Glutamatergic neuron (in vitro differentiated cells): Measurements from ENCODE around the gene GRIK3. TPM values are rescaled to one million over a fixed set of nuclear protein-coding genes. Genes with fewer than 3 reads are reported as not detected.

ENCODE experiments used
- DNase-seq: peaks from one replicate; pipeline ENCODE4 v3.0.0; 2022
- H3K27ac Mint-ChIP-seq: one replicate; pipeline ENCODE4 v1.8.0; 2020; ENCODE audit warnings: mild to moderate bottlenecking, mixed read lengths, inconsistent platforms; ENCODE audit not compliant: unreplicated experiment
- H3K27me3 Mint-ChIP-seq: one replicate; pipeline ENCODE4 v1.8.0; 2020; ENCODE audit warnings: mild to moderate bottlenecking, moderate library complexity, mixed read lengths, inconsistent platforms; ENCODE audit not compliant: unreplicated experiment
- H3K36me3 Mint-ChIP-seq: one replicate; pipeline ENCODE4 v1.8.0; 2020; ENCODE audit warnings: mild to moderate bottlenecking, mixed read lengths, inconsistent platforms; ENCODE audit not compliant: unreplicated experiment
- H3K4me1 Mint-ChIP-seq: one replicate; pipeline ENCODE4 v1.8.0; 2020; ENCODE audit warnings: mild to moderate bottlenecking, low read depth, mixed read lengths, inconsistent platforms; ENCODE audit not compliant: unreplicated experiment
- H3K4me3 Mint-ChIP-seq: one replicate; pipeline ENCODE4 v1.8.0; 2020; ENCODE audit warnings: mild to moderate bottlenecking, mixed read lengths, inconsistent platforms; ENCODE audit not compliant: unreplicated experiment
- H3K9me3 Mint-ChIP-seq: one replicate; pipeline ENCODE4 v1.8.0; 2020; ENCODE audit warnings: mild to moderate bottlenecking, moderate library complexity, mixed read lengths, inconsistent platforms; ENCODE audit not compliant: unreplicated experiment
- CTCF ChIP-seq: fragments of 200-600 bp; sonication (generic); IDR thresholded peaks from one replicate; pipeline ENCODE4 v1.5.0; 2021; ENCODE audit not compliant: partially characterized antibody, unreplicated experiment
- total RNA-seq: library from RNA; stranded (reverse); fragmentation: NEBNext Ultra II Directional; extraction: Animal tissue kit (Norgen Biotek cat#: 25700); gene quantifications from one replicate; pipeline ENCODE4 v1.2.1, GENCODE V29; 2021; ENCODE audit not compliant: unreplicated experiment

Gene GRIK3
- total RNA-seq, 1 donor from 2014 or later, result 60.1 TPM

GRCh38 chr1:37076168-37076567 lies 41.9 kb upstream of the GRIK3 start:
- TF ChIP-seq CTCF, result no peak
- Mint-ChIP-seq H3K4me1 (peaks cover 14% of the 10 kb centered on the region), H3K9me3 (peaks cover 7% of the 10 kb centered on the region), H3K27ac (no peak overlapping the region), H3K4me3 (no peak overlapping the region), H3K36me3 (no peaks in the 10 kb centered on the region), H3K27me3 (peaks cover 6% of the 10 kb centered on the region)
- no peak for DNase-seq

GRCh38 chr1:37073854-37074379 lies 39.6 kb upstream of the GRIK3 start:
- no peak overlapping the region for H3K4me3 Mint-ChIP-seq
- H3K9me3 Mint-ChIP-seq, result peaks cover 10% of the 10 kb centered on the region

GRCh38 chr1:37073152-37073853 lies 39.0 kb upstream of the GRIK3 start:
- Mint-ChIP-seq H3K27me3 (peaks cover 18% of the 10 kb centered on the region), H3K4me1 (peaks cover 41% of the 10 kb centered on the region), H3K27ac (peak overlapping the region; percentile 41), H3K9me3 (peaks cover 10% of the 10 kb centered on the region), H3K4me3 (no peak overlapping the region), H3K36me3 (no peaks in the 10 kb centered on the region)
- no peak for DNase-seq
- TF ChIP-seq CTCF, result no peak

More at GRCh38 chr1:37073854-37074379, 39.6 kb upstream of the GRIK3 start:
- Mint-ChIP-seq H3K4me1 (peaks cover 35% of the 10 kb centered on the region), H3K27ac (peak overlapping the region; percentile 41), H3K36me3 (no peaks in the 10 kb centered on the region), H3K27me3 (peaks cover 12% of the 10 kb centered on the region)
- DNase-seq, result no peak
- no peak for TF ChIP-seq CTCF

- DNase-seq, result no peak
- H3K27me3 Mint-ChIP-seq, result peaks cover 20% of the 10 kb centered on the region
- H3K9me3 Mint-ChIP-seq, result peaks cover 8% of the 10 kb centered on the region
- no peaks in the 10 kb centered on the region for H3K36me3 Mint-ChIP-seq
- H3K4me1 Mint-ChIP-seq, result peaks cover 55% of the 10 kb centered on the region
- no peak overlapping the region for H3K4me3 Mint-ChIP-seq
- H3K27ac Mint-ChIP-seq, result no peak overlapping the region
- TF ChIP-seq CTCF, result no peak
Observed at GRCh38 chr1:37071829-37072228, 37.5 kb upstream of the GRIK3 start.

GRCh38 chr1:37070126-37070525 lies 35.8 kb upstream of the GRIK3 start:
- DNase-seq, result no peak
- H3K4me1 Mint-ChIP-seq, result peaks cover 62% of the 10 kb centered on the region
- peaks cover 8% of the 10 kb centered on the region for H3K9me3 Mint-ChIP-seq
- peaks cover 23% of the 10 kb centered on the region for H3K27me3 Mint-ChIP-seq
- no peaks in the 10 kb centered on the region for H3K36me3 Mint-ChIP-seq
- TF ChIP-seq CTCF, result no peak
- peak overlapping the region; percentile 7 for H3K27ac Mint-ChIP-seq
- peak overlapping the region; percentile 17 for H3K4me3 Mint-ChIP-seq
